ENCODE results near the gene ANXA6. TPM values are rescaled to one million over a fixed set of nuclear protein-coding genes. Genes with fewer than 3 reads are reported as not detected.

The ANXA6 gene
- polyA plus RNA-seq, 1 of the 3 experiments (the other 2 are of a cell fraction): 87.5 TPM

- no peaks in the 10 kb centered on the region for H3F3A ChIP-seq (replicated peaks; ENCODE audit: insufficient read depth)
- no peaks in the 10 kb centered on the region for H4K20me1 ChIP-seq (ENCODE audit: insufficient read depth)
- H3K4me3 ChIP-seq (ENCODE audit: low read depth in 2 of 2, low read length in 1 of 2): no peak overlapping the region
- 82% methylated on average over 5 of the region's 6 CpGs for WGBS (ENCODE audit: low lambda C conversion rate)
- no peak overlapping the region for H2AFZ ChIP-seq (ENCODE audit: low read depth)
- H3K9me2 ChIP-seq: no peaks in the 10 kb centered on the region
- H3K4me1 ChIP-seq (ENCODE audit: control insufficient read depth in 1 of 2, insufficient read depth in 2 of 2, low read depth in 1 of 2, low read length in 1 of 2): peaks cover 4 to 5% of the 10 kb centered on the region in 2 experiments; a peak in 3 of 4 replicates
- TF ChIP-seq RFX5 (IDR thresholded peaks at IDR 0.05; ENCODE audit: low read length) (no peak), GABPA (IDR thresholded peaks at IDR 0.05; ENCODE audit: low read depth) (no peak), EP300 (IDR thresholded peaks at IDR 0.05; ENCODE audit: borderline replicate concordance in 1 of 2, low read depth in 1 of 2, low read length in 1 of 2) (no peak), GATA2 (CRISPR knock-in tag; IDR thresholded peaks at IDR 0.05) (no peak), REST (IDR thresholded peaks at IDR 0.05; ENCODE audit: low read depth, low read length) (no peak), FOXJ3 (CRISPR knock-in tag; IDR thresholded peaks at IDR 0.05) (no peak), RCOR1 (IDR thresholded peaks at IDR 0.05; ENCODE audit: low read length) (no peak), SIN3A (IDR thresholded peaks at IDR 0.05; ENCODE audit: borderline replicate concordance, low read depth, low read length) (no peak), MEF2A (IDR thresholded peaks at IDR 0.05; ENCODE audit: borderline replicate concordance, low read depth) (no peak), NFIC (IDR thresholded peaks at IDR 0.05; ENCODE audit: borderline replicate concordance) (no peak), EZH2phosphoT487 (IDR thresholded peaks at IDR 0.05; ENCODE audit: borderline replicate concordance, low read depth) (no peak), MAX (IDR thresholded peaks at IDR 0.05; ENCODE audit: low read depth) (no peak), YY1 (IDR thresholded peaks at IDR 0.05; ENCODE audit: low read depth) (no peak), IRF3 (IDR thresholded peaks at IDR 0.05; ENCODE audit: low read depth, low read length) (no peak)
- no peak overlapping the region for H3K9ac ChIP-seq
- no peaks in the 10 kb centered on the region for H3K9me3 ChIP-seq
- H3K79me2 ChIP-seq (ENCODE audit: insufficient read depth): peaks cover 3% of the 10 kb centered on the region; the same call in 1 of the 2 replicates
- H3K27ac ChIP-seq (ENCODE audit: low read depth in 2 of 2, low read length in 1 of 2): no peak overlapping the region
- H3K4me2 ChIP-seq: no peak overlapping the region
- H3K36me3 ChIP-seq (replicated peaks in 1 of 2; ENCODE audit: control insufficient read depth in 1 of 2, insufficient read depth in 2 of 2, low read length in 1 of 2): no peaks in the 10 kb centered on the region
- H3K27me3 ChIP-seq (ENCODE audit: insufficient read depth): no peaks in the 10 kb centered on the region
- ChIA-PET POLR2A (no interaction called here), CTCF (interaction anchor here (1.6 to 2.9 kb wide), 3 partner anchors 28 to 40 kb away, joined by 5 to 11 read pairs (median 7); no protein-coding TSS in a partner anchor)
- DNase-seq: no peak
Measured at GRCh38 chr5:151086192-151086869, 71.2 kb downstream of the ANXA6 start.

All from SK-N-SH (cell line).